Daoy (cell line): ENCODE data around the gene RSBN1. TPM values are rescaled to one million over a fixed set of nuclear protein-coding genes. Genes with fewer than 3 reads are reported as not detected.
"Not testable (repeated sequence)": the region's sequence is repeated elsewhere in the genome, so short reads cannot be mapped to it uniquely, and the experiment has no call there.

Experiments
- DNase-seq: peaks from one replicate; pipeline ENCODE4 v3.0.0-alpha.2; 2015; ENCODE audit warnings: low read depth
- total RNA-seq: library from RNA; depleted of rRNA; stranded (reverse); fragments of >200 nt; shearing (Covaris generic); gene quantifications from 2 replicates; pipeline ENCODE4 v1.2.3, GENCODE V29; 2014

Gene RSBN1
- total RNA-seq, 1 experiment from 2014 or later = 8.9 TPM

- DNase-seq = no peak
These were observed 29.9 kb downstream of the RSBN1 start for GRCh38 chr1:113782406-113782805.

- no peak for DNase-seq
These were observed 31.7 kb downstream of the RSBN1 start for GRCh38 chr1:113780374-113781146.

- DNase-seq = no peak
These were observed 32.7 kb downstream of the RSBN1 start for GRCh38 chr1:113779542-113779941.

- no peak for DNase-seq
These were observed 34.7 kb downstream of the RSBN1 start for GRCh38 chr1:113777561-113777960.

GRCh38 chr1:113770031-113770430, 42.2 kb downstream of the RSBN1 start:
- no peak for DNase-seq

- DNase-seq = no peak
These were observed 42.7 kb downstream of the RSBN1 start for GRCh38 chr1:113769601-113769970.

GRCh38 chr1:113768916-113769600, 43.2 kb downstream of the RSBN1 start:
- DNase-seq = no peak

GRCh38 chr1:113765306-113766230, 46.7 kb downstream of the RSBN1 start:
- no peak for DNase-seq

- no peak for DNase-seq
These were observed 48.6 kb downstream of the RSBN1 start for GRCh38 chr1:113763661-113764060.

- DNase-seq = no peak
These were observed 50.3 kb downstream of the RSBN1 start for GRCh38 chr1:113761937-113762336.

- no peak for DNase-seq
These were observed 51.9 kb downstream of the RSBN1 start for GRCh38 chr1:113760102-113761080.

GRCh38 chr1:113759333-113760101, 52.8 kb downstream of the RSBN1 start, which contains the start of gene PHTF1:
Gene PHTF1 (minus strand): TSS chr1:113759486. CDS start chr1:113758703, 783 bp downstream.
- peak; percentile 95 for DNase-seq

GRCh38 chr1:113758631-113759332, 53.5 kb downstream of the RSBN1 start:
- peak; percentile 72 for DNase-seq

GRCh38 chr1:113756461-113756860, 55.8 kb downstream of the RSBN1 start:
- DNase-seq = no peak

GRCh38 chr1:113753333-113753732, 58.9 kb downstream of the RSBN1 start:
- not testable (repeated sequence) for DNase-seq

GRCh38 chr1:113751516-113751915, 60.8 kb downstream of the RSBN1 start:
- DNase-seq = no peak

- DNase-seq = no peak
These were observed 61.2 kb downstream of the RSBN1 start for GRCh38 chr1:113751114-113751513.

- no peak for DNase-seq
These were observed 62.9 kb downstream of the RSBN1 start for GRCh38 chr1:113749402-113749801.

- DNase-seq = no peak
These were observed 64.9 kb downstream of the RSBN1 start for GRCh38 chr1:113747376-113747775.
